Endothelial cell of umbilical vein (primary cell): ENCODE results near the gene CST3.
"Not testable (repeated sequence)": the region's sequence is repeated elsewhere in the genome, so short reads cannot be mapped to it uniquely, and the experiment has no call there.

ENCODE experiments used
- EZH2 ChIP-seq: IDR thresholded peaks from 2 replicates; pipeline ENCODE4 v1.6.1; 2012; ENCODE audit warnings: borderline replicate concordance, low read depth, mild to moderate bottlenecking, moderate library complexity, low read length, inconsistent platforms; ENCODE audit not compliant: severe bottlenecking
- JUN ChIP-seq: IDR thresholded peaks from 2 replicates; pipeline ENCODE4 v1.6.1; 2011; ENCODE audit warnings: borderline replicate concordance, low read depth; ENCODE audit not compliant: insufficient read length, insufficient read depth
- MYC ChIP-seq: IDR thresholded peaks from one replicate; pipeline ENCODE4 v1.6.1; 2011; ENCODE audit warnings: mild to moderate bottlenecking, low read depth, low read length
- POLR2A ChIP-seq: IDR thresholded peaks from 2 replicates; pipeline ENCODE4 v1.6.1; 2012; ENCODE audit warnings: low read depth, mild to moderate bottlenecking, control low read depth, low read length
- POLR2AphosphoS5 ChIP-seq: IDR thresholded peaks from 2 replicates; pipeline ENCODE4 v1.6.1; 2012; ENCODE audit warnings: low read depth, mild to moderate bottlenecking, control low read depth, low read length, moderate library complexity; ENCODE audit not compliant: insufficient read depth
- TF ChIP-seq, protein P1 (sequence below), 2 donors: IDR thresholded peaks; 1 replicate in 1 of 2; 2 replicates in 1 of 2; pipeline ENCODE4 v1.5.1; 2011; ENCODE audit warnings: low read length in 2 of 2, mild to moderate bottlenecking in 2 of 2, moderate library complexity in 2 of 2, control low read depth in 1 of 2, inconsistent platforms in 1 of 2, low read depth in 1 of 2; ENCODE audit not compliant: insufficient read depth in 1 of 2; ENCODE audit errors: extremely low read depth in 1 of 2

DNA sequence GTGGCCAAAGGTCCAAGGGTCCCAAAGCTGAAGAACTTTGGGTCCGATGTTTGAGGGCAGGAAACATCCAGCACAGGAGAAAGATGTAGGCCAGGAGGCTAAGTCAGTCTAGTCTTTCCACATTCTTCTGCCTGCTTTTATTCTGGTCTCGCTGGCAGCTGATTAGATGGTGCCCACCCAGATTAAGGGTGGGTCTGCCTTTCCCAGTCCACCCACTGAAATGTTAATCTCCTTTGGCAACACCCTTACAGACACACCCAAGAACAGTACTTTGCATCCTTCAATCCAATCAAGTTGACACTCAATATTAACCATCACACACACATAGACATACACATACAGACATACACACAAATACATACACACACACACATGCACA lies 21.8 kb upstream of the CST3 start:
- TF ChIP-seq POLR2A, POLR2AphosphoS5, EZH2, MYC, JUN: not testable (repeated sequence)
- TF ChIP-seq, protein P1, sequence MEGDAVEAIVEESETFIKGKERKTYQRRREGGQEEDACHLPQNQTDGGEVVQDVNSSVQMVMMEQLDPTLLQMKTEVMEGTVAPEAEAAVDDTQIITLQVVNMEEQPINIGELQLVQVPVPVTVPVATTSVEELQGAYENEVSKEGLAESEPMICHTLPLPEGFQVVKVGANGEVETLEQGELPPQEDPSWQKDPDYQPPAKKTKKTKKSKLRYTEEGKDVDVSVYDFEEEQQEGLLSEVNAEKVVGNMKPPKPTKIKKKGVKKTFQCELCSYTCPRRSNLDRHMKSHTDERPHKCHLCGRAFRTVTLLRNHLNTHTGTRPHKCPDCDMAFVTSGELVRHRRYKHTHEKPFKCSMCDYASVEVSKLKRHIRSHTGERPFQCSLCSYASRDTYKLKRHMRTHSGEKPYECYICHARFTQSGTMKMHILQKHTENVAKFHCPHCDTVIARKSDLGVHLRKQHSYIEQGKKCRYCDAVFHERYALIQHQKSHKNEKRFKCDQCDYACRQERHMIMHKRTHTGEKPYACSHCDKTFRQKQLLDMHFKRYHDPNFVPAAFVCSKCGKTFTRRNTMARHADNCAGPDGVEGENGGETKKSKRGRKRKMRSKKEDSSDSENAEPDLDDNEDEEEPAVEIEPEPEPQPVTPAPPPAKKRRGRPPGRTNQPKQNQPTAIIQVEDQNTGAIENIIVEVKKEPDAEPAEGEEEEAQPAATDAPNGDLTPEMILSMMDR (IDR thresholded peaks at IDR 0.05; ENCODE audit: extremely low read depth in 1 of 2, insufficient read depth in 1 of 2, low read depth in 1 of 2, low read length in 2 of 2): not testable (repeated sequence)
